ENCODE data around the gene DENND2C.

DENND2C gene

DNA sequence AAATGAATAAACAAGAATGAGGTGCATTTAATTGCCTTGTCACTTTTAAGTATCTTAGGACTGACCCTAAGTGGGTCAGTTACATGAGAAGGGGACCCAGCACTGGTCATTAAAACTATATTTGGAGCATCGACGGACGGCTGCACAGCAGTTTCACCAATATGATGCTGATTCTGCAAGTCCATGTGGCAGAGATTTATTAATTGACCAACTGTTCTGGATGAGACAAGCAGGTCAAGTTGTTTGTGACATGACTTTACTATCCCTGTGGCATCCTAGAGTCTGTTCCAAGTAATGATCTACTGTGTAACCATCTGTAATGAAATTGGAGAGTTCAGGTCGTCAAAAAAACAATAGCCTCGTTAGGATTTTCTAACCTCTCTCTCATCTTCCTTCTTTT is 16.0 kb upstream of the DENND2C start:
- DNase-seq (ENCODE audit: low read depth) = no peak

DNA sequence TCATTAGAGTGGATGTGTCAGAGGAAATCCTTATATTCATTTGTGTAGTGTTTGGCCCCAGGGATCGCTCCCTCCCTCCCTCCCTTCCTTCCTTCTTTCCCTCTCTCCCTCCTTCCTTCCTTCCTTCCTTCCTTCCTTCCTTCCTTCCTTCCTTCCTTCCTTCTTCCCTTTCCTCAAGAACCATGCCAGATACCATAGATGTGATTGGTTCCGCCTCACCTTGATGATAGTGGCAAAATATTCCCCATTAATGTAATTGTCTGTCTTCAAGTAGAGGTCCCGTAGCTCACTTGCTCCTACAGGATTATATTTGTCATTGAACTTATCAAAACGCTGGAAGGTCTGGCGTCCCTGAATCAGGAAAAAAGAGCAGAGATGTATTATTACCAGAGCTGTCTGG is 7.8 kb upstream of the DENND2C start:
- no peak for DNase-seq (ENCODE audit: low read depth)

DNA sequence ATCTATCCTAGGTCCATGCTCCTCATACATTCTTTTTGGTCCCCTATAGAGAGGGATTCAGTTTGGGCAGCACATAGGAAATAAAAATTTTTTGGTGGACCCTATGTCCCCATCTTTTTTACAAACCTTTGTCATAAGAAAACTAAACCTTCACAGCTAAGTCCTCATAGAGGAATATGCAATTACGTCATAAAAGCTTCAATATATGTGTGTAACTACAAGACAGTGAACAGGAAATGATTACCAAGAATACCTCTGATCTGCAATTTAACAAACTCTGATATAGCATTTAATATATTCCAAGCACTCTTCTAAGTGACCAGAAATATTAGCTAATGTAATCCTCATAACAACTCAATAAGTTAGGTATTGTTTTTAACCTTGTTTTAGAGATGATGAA is 6.3 kb upstream of the DENND2C start:
- no peak for DNase-seq (ENCODE audit: low read depth)

DNA sequence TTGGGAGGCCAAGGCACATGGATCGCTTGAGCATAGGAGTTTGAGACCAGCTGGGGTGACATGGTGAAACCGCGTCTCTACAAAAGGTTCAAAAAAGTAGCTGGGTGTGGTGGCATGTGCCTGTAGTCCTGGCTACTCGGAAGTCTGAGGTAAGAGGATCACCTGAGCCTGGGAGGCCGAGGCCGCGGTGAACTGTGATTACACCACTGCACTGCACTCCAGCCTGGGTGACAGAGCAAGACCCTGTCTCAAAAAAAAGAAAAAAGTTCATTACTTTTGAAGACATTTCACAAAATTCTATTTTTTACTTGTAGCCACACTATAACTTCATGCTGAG is 2.1 kb upstream of the DENND2C start:
- no peak for DNase-seq (ENCODE audit: low read depth)

DNA sequence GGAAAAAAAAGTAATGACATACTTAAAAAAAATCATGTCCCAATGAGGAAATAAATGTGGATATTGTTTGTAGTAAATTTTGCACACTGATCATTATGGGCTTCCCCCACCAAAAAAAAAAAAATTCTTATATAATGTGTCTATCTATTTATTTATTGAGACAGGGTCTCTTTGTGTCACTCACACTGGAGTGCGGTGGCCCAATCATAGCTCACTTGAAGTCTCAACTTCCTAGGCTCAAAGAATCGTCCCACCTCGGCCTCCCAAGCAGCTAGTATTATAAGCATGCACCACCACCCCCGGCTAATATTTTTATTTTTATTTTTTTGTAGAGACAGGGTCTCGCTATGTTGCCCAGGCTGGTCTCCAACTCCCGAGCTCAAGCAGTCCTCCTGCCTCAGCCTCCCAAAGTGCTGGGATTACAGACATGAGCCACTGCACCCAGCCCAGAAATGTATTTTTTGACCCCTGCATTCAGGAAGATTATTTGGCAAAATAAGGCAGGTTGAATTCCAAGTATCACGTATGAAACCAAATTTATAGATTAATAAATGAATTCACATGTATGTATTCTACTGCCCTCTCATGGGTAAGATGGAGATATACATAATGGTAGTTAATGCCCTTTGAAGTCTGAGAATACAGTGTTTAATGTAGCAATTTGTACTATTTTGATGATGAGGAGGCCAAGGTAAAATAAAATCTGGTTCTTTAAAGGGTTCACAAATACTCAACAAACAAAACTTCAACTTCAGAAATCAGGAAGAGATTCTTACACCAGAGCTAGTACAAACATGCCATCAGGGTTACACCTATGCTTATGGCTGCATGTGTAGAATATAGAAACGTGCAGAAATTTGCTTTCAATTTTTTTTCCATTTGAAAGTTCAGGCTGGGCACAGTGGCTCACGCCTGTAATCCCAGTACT is 1.4 kb upstream of the DENND2C start:
- no peak for DNase-seq (ENCODE audit: low read depth)

DNA sequence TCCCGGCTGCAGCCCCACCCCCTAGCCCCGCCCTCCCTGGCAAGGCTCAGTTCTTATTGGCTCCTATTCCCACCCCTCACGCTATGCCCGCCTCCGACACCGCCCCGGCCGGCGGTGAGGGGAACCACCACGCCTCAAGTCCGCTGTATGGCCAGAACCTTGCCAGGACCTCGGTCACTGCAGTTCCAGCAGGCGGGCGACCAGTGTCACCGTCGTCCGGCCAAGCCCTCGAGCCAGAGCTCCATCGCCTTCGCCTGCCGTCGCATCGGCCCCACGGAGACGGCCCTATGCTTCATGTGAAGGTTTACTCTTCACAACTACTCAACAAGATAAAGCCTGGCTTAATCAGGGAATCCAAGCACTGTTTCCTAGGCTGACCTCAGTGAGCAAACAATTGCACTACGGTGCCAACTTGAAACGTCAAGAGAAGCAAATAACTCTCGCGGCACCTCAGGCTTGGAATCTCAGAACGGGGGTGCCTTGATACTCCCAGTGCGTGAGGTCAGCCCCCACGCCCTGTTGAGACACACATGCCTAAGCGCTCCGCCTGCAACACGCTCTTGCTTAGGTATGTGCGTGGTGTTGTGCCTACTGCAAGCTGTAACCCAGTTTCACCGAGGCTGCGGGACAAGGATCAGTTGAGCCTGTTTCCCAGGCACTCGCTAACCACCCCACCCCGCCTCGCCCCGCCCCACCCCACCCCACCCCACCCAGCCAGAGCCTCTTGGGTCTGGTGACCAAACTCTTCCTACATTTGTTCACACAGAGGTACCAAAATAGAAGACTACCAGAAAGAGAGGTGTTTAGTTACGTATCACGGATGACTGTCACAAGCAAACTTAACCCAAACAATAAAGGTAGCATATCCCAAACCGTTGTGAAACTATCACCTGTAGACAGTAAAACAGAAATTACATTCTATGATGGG is 498 bp upstream of the DENND2C start:
- peak; percentile 77 for DNase-seq (ENCODE audit: low read depth)

DNA sequence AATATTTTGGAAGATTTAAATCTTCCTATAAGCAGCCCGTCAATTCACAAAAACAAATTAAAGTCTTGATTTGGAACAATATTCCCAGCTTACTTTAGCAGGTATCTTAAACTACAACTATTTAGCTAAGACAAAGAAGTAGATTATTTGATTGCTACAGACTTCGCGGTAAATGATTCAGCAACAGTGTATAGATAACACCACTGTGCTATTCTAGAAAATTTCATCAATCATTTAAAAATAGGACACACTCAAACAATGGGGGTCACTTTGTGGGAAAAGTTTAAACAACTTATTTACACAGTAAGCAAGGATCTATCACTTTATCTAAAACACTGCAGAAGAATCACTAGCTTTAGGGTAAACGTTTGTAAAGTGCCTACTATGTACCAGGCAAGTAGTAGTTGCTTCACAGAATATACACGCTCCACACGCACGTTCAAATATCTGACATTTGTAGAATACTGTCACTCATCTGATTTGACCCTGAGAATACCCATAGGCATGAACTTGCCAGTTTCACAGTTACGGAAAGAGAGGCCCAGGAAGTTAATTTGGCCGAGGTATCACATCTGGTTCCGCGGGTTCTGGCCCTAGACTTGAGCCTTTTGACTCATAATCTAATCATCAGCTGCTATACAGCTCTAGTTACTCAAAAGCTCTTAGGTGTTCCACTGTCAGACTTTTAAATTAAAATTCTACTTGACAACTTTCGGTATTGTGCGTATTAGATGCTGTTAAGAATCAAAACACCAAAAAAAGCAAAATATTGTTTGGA is 876 bp downstream of the DENND2C start:
- no peak for DNase-seq (ENCODE audit: low read depth)

DNA sequence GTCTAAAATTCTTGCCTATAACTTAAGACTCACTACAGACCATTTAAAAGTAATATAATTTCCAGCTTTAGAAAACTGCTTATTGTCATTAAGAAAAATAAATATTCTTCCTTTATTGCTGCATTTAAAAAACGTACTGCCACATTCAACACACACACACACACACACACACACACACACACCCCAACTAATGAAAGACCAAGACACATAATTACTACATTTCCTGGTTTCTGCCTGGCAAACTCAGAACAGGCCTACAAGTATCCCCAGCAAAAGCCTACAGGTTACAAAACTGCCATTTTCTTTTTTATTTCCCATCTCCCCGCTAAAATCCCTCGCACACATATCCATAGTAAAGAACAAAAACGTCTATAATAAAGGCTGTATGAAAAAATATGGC is 1.5 kb downstream of the DENND2C start:
- no peak for DNase-seq (ENCODE audit: low read depth)

DNA sequence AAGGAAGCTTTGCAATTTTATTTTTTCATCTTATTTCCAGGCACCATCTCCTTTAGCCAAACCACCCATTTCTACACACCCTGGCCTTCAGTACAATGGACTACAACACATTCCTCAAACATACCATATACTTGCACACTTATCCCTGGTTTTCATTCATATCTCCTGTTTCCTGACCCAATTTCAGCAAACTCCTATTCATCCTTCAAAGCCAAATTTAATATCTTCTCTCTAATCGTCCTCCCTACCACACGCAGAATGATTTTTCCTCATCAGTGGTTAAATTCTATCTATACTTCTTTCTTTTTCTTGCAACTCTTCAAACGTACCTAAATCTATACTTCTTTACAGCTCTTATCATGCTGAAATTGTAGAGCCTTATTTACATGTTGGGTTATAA is 2.9 kb downstream of the DENND2C start:
- DNase-seq (ENCODE audit: low read depth) = no peak

DNA sequence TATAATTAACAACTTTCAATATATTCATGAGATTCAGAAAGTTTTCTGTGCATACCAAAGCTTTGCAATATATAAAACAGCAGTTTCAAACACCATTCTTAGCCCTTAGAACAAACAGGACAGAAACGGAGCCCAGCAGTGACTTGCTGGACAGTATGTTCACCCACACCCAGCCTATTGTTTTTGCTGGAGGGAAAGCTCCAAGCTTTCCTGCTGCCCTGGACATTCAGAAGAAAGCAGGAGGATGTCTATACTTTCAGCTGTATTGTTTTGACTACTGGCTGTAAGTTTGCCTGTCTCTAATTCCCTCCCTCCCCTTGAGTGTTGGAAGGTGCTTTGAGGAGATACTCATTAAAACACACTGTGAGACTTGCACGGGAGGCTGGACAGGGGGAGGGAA is 9.6 kb downstream of the DENND2C start:
- DNase-seq (ENCODE audit: low read depth) = no peak

DNA sequence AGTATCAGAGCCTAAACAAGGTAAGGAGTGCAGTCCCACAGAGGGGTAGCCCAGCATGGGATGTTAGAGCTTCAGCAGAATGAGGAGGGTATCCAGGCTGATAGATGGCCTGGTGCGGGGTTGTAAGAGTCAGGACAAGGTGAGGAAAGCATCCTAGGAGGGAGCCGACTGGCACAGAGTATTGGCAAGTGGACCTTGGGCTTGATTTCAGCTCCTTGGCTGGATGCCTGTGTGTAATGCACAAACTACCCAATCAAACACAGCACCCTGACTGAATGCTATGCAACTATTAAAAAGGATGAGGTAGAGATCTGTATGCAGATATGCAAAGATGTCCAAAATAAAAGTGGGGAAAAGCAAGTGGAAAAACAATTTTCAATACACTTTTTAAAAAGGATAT is 18.0 kb downstream of the DENND2C start:
- no peak for DNase-seq (ENCODE audit: low read depth)

DNA sequence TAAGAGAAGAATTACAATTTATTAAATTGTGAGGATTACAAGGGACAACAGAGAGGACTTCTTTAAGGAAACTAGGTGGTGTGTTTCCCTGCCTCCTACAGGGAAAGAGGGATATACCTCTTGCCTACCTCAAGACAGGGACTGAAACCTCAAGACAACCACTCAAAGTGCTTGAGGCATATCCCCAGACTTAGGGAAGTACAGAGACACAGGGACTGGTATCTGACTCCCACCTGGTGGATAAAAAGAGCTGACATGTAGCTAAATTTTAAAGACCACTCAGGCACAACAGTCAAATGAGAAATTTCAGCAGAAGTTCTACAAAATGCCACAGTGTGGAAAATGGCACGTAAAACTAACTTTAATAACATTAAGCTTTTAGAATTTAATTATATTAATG is 21.3 kb downstream of the DENND2C start:
- DNase-seq (ENCODE audit: low read depth) = no peak

DNA sequence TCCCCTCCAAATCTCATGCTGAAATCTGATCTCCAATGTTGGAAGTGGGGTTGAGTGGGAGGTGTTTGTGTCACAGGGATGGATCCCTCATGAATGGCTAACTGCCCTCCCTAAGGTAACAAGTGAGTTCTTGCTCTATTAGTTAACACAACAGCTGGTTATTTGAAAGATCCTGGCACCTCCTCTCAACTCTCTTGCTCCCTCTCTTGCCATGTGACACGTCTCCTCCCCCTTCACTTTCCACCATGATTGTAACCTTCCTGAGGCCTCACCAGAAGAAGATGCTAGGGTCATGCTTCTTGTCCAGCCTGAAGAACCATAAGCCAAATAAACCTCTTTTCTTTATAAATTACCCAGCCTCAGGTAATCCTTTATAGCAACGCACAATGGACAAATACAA is 28.5 kb downstream of the DENND2C start:
- no peak for DNase-seq (ENCODE audit: low read depth)

DNA sequence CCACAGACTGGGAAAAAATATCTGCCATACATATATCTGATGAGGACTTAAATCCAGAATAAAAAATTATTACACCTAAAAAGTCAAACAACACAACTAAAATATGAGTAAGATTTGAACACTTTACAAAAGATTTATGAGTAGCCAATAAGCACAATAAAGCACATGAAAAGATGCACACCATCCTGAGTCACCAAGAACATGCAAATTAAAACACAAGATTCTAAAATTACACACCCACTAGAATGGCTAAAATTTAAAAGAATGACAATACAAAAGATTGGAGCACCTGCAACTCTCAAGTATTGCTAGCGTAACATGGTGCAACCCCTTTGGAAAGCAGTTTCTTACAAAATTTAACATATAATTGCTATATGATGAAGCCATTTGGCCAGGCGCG is 30.9 kb downstream of the DENND2C start:
- DNase-seq (ENCODE audit: low read depth) = no peak

DNA sequence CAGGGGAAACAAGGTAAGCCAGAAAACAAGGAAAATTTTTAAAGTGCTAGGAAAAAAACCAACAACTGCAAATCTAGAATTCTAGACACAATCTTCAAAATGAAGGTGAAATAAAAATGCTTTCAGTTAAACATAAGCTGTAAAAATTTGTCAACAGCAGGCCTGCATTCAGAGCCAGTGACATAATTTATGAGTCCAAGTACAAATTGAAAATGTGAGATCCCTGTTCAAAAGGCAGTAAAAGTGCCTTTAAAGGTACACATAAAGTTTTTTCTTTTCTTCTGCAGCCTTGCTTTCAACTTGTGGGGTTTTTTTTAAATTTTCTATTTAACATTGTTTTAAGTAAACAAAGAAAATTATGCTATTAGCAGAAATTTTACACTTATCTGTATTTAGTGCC is 37.4 kb downstream of the DENND2C start:
- no peak for DNase-seq (ENCODE audit: low read depth)

DNA sequence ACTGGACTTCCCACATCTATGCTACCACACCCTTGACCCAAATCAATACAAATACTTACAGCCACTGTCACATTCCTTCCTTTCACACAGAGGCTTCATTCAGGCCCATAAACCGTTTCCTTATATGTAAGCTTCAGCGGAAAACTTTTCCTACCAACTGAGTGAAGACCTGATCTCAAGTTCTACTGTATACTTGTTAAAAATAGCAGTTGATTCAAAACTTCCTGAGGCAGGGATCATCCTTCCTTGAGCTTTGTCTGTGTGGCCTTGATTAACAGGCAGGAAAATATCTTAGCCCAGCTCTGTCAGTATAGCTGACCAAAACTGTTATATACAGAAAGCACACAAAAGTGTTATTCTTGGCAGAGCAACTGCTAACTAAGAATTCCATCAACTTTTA is 42.7 kb downstream of the DENND2C start:
- no peak for DNase-seq (ENCODE audit: low read depth)

DNA sequence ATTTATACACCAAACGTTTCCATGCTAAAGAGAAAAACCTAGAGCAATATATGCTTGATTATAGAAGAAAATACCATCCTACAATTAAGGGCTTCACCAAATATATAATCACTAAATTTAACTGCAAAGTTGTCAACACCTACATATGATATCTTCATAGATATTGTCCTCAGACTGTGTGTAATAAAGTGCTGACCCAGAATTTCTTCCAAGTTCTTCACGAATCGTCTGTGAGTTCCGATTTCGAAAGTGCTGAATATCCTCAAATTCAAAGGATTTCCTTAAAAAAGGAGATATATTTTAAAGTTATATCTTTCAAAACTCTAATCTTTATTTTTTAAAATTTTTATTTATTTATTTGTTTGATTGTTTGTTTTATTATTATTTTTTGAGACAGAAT is 46.5 kb downstream of the DENND2C start:
- no peak for DNase-seq (ENCODE audit: low read depth)

DNA sequence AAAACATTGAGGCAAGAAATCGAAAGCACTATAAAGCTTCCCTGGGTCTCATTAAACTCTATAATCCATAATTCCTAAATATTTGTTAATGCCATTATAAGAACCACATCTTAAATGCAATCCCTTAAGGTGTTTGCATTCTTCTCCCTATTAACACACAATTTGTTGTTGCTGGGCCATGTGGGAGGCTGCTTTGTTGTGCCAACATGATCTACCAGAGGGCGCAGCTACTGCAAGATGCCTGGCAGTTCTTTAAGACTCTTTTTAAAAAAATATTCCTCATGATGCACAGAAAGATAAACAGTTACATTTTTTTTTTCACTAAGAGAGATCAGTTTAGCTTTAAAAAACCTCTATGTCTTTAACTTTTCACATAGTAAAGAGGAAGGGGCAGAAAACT is 49.4 kb downstream of the DENND2C start:
- DNase-seq (ENCODE audit: low read depth) = no peak

DNA sequence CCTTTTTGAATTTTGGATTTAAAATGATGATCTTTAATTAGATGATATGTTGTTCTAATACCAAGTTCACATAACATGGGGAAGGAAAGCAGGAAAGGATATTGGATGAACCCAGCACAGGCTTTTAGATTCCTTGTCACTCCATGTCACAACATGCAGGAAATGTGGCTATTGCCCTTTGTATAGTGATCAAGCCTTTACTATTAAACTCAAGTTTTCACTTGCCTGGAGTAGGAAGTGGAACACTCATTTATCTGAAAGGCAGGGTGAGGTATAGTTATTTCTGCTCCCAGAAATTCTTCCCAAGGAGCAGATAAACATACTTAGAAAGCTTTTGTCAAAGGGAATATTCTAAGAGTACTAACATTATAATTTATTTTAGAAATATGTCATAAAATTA is 51.2 kb downstream of the DENND2C start:
- DNase-seq (ENCODE audit: low read depth) = no peak

DNA sequence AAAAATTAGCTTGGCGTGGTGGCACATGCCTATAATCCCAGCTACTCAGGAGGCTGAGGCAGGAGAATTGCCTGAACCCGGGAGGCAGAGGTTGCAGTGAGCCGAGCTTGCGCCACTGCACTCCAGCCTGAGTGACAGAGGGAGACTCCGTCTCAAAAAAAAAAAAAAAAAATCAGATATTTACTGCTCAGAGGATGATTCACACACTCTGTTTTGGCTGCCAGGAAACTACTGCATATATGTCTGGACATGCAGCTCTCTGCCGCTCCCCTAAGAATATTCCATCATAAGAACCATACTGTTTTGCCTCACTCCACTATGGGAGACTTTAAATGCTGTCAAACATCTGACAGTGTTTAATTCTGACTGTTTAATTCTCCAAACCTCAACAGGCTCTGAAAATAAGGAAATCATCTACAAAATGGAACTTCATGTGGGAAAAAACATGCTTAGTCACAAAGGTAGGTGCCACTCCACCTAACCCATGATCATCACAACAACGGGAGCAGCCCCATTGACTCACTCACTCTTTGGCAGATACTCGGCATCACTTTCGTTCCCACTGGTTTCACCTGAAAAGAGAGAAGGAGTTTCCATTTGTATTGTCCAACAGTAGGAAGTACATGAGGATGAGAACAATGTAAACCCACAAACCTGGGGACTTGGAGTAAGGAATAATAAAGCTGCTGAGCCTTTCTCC is 59.2 kb downstream of the DENND2C start:
- peak; percentile 9 for DNase-seq (ENCODE audit: low read depth)

DNA sequence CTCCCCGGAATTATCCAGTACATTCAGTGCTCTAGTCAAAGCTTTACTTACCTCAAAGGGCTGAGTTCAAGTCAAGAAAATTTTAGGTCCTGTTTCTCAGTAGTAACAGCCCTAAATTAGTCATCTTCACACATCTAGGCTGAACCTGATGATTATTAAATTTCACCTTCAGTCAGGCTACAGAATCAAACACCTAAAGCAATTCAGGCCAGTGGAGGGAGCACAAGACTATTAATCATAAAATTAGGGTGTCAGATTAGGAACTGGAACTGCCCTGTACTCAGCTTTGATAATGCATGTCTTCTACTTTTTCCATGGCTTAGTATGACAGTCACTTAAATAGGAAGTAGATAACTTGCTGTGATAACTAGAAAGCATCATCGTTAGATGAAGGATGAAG is 60.0 kb downstream of the DENND2C start:
- no peak for DNase-seq (ENCODE audit: low read depth)

DNA sequence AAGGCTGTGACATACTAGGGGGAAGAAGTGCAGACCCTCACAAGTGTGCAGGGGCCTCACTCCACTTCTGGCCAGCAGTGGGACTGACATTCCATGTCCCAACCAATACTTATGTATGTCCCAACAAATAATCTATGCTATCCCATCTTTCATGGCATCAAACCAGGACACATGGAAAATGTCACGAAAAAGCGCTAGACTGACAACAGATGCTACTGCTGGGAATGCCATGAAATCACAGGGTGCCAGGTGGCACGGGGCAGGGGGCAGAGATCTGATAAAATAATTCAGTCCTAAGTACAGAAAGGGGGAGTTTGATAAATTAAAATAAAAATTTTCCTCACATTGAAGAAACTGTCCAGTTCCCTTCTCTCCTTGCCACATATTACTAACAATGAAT is 60.8 kb downstream of the DENND2C start:
- DNase-seq (ENCODE audit: low read depth) = no peak

Data from fibroblast of the conjunctiva (primary cell).